ENCODE data around the gene APPL2. TPM values are rescaled to one million over a fixed set of nuclear protein-coding genes. Genes with fewer than 3 reads are reported as not detected.

APPL2 gene
- polyA plus RNA-seq, 4 donors: 66.4 to 98.5 (median 88.4) TPM

DNA sequence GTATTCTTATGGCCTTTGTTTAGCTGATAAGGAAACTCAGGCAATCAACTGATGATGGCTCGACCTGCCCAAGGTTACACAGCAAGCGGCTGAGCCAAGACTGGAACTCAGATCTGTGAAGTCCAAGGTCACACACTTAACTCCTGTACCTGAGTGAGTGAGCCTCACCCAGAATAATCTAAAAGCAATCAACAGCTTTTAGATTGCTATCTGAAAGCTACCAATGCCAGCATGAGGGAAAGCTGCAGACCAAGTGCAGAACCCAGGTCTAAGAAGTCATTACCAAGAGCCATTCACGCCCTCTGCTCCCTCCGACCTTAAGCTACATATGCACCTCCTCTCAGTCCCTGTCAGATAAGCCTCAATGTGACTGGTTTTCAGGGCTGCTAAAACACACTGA, 12.1 kb downstream of the APPL2 start:
- DNase-seq (ENCODE audit: low read depth in 4 of 4, low spot score in 3 of 4): no peak

GRCh38 chr12:105223352-105223845, 12.6 kb downstream of the APPL2 start:
- no peak for DNase-seq (ENCODE audit: low read depth in 4 of 4, low spot score in 3 of 4)

DNA sequence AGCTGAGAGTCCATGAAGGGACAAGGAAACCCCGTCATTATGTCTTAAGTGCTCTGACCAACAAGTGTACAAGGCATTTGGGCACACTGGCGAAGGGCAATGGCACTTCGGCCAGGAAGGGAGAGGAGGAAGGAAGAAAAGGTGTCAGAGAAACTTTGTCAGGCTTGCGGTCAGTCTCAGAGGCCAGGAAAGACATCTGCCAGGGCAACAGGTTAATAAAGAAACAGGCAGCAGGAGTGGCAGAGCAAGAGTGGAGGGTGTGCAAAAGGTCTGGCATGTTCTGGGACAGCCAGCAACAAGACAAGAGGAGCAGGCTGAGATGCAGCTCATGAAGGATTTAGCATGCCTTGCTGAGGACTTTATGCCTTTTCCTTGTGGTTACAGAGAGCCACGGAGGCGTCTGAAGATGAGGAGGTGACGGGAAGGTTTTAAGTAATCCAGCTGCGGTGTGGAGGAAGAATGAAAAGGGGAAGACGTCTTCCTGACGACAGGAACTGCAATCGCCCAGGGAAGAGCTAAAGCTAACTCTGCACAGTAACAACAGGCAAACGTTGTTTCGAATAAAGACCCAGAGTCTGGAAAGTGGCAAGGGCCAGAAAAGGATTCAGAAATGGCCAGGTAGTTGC, 13.1 kb downstream of the APPL2 start:
- no peak for DNase-seq (ENCODE audit: low read depth in 4 of 4, low spot score in 3 of 4)

GRCh38 chr12:105222284-105222655, 13.7 kb downstream of the APPL2 start:
- DNase-seq (ENCODE audit: low read depth in 4 of 4, low spot score in 3 of 4): no peak

- no peak for DNase-seq (ENCODE audit: low read depth in 4 of 4, low spot score in 3 of 4)
These were observed 14.2 kb downstream of the APPL2 start for GRCh38 chr12:105221583-105222283.

DNA sequence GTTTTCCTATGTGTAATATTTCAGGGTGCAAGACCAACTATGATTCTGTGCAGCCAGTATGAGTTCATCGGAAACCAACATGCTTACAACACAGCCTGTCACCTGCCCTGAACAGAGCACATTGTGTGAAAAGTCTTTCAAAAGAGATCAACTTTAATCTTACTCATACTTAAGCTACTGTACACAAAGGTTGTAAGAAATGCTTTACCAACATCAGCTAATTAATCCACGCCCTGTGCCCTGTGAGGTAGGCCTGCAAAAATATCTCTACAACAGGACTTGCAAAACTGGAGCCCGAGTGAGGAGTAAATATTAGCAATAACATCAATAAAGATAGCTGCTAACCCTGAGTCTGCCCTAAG, 15.1 kb downstream of the APPL2 start:
- DNase-seq (ENCODE audit: low read depth in 4 of 4, low spot score in 3 of 4): no peak

DNA sequence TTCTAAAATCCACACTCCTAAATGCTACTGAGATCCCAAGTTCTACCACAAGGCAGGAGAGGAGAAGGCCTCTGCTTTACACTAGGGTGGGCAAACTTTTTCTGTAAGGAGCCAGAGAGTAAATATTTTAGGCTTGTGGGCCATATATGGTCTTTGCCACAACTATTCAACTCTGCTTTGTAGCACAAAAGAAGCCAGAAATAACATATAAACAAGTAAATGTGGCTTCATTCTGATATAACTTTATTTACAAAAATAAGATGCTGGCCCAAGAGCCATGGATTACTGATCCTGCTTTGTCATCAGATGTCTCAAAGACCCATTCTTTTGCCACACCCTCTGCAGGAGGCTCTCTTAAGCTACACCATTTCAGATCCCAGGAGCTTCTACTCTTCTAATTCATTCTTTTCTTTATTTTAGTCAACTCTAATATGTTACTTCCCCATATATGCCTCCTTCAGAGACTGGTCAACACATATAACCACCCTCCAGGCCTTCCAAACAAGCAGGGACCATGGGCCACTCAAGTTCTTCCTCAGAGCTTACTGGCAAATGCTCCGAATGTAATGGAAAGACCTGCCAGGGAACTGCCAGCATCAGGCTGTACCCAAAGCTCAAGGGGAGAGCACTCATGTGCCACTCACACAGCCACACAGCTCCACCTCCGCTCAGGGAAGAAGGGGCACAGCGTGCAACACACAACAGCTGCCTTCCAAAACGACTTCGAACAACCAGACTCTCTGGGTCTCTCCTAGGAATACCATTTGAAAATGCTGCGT, 15.6 kb downstream of the APPL2 start:
- DNase-seq (ENCODE audit: low read depth in 4 of 4, low spot score in 3 of 4): no peak

DNA sequence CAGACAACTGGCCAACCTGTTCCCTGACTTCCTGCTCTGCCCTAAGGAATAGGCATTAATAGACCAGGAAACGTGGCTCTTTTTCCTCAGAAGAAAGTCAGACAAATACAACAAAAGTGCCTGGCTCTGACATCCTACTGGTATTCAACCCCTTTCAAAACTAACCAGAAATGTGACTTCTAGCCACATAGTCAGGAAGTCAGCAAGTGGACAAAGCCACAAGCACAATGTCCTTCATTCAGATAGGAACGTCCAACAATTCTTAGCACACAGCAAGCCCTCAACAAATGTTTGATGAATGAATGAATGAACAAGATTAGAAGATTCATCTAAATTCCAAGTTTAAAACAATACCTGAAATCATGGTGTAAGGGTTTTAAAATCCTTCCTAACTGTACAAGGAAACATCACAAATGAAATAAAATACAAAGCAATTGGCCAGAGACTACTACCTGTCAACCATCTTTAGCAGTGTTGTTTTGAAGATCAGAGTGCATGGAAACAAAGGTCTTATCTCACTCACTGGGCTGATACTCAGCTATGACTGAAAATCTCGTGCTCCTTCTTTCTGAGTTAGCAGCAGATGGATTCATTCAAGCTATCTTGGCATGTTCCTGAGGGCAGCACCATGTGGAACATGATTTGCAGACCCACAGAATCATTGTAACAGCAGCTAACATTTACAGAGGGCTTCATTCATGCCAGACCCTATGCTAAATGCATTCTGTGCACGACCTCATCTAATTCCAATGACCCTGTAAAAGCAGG, 16.5 kb downstream of the APPL2 start:
- no peak for DNase-seq (ENCODE audit: low read depth in 4 of 4, low spot score in 3 of 4)

DNA sequence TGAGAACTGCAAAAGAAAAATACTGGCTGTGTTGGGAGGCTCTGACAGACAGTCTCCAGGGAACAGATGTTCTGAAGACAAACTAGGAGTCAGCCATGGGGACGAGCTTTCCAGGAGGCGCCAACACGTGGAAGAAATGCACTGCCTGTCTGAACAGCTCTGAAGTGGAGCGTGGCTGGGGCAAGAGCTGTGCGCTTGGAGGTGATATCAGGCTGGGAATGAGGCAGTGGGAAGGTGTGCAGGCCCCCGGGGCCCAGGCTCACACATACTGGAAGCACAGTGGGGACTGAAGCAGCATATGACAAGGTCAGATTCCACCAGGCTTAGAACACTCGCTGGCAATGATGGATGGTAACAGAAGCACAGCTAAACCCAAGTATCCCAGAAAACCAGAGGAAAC, 17.5 kb downstream of the APPL2 start:
- no peak for DNase-seq (ENCODE audit: low read depth in 4 of 4, low spot score in 3 of 4)

GRCh38 chr12:105214670-105215375, 21.2 kb downstream of the APPL2 start:
- DNase-seq (ENCODE audit: low read depth in 4 of 4, low spot score in 3 of 4): no peak

GRCh38 chr12:105214148-105214547, 21.8 kb downstream of the APPL2 start:
- DNase-seq (ENCODE audit: low read depth in 4 of 4, low spot score in 3 of 4): no peak

DNA sequence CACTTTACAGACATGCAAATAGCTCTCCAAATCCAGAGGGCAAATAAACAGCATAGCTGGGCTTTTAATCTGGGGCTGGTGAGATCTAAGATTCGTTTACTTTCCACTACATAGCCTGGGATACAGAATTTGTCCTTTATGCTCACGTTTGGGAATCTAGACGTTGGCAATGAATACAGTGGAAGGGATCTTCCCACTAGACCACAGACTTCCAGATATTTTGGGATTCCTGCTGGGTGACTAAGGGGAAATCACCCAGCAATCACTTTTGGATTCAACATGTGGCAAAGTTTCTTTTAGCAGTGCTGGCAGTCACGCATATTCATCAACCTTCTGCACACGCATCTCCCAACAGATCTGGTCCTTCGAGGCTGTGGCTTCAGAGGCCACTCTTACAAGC, 23.5 kb downstream of the APPL2 start:
- DNase-seq (ENCODE audit: low read depth in 4 of 4, low spot score in 3 of 4): no peak

DNA sequence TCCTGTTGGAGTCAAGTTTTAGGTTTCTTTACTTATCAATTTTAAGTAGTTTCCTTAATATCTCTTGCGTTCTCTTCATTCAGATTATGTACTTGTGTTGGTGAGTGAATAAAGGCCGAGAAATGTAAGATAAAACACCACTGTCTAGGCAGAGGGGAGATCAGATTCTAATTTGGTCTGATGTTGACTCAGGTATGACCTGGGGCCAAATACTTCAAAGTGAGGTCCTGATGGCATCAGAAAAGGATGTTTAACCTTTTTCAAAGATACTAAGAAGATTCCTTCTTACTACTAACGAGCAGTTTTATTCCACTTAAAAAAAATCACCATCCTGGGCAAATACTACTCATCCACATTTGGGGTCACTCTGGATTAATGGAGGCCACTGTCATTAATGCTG, 26.9 kb downstream of the APPL2 start:
- no peak for DNase-seq (ENCODE audit: low read depth in 4 of 4, low spot score in 3 of 4)

DNA sequence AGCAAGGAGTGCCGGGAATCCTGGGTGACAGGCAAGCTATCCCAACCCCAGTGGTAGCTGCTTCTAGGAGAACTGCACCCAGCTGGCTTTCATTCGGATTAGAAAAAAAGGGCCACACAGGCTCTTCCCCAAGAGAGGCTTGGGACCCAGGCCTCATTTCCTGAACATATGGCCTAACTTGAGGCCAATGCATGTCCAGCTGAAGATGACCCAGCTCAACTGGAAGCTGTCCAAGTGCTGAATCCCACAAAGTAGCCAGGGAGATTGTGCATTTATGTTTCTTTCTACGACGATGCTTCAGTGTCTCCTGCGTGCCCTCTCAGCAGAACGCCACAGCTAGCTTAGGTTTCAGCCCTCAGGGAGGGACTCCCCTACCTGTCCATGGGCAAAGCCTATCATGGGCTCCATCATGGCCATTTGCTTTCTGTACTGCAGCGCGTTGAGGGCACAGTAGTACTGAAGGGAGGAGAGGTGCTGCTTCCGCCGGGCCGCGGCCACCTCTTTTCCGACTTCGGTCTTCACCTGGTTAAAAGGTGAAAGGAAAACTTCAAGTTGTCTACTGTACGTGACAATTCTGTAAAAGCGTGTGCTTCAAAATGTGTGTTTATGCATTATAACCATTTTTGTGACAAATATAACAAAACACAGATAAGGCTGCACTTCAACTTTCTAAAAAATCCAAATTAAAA, 29.1 kb downstream of the APPL2 start:
- peak in 2 of 4 donors; percentile 7 to 29 for DNase-seq (ENCODE audit: low read depth in 4 of 4, low spot score in 3 of 4)

- DNase-seq (ENCODE audit: low read depth in 4 of 4, low spot score in 3 of 4): no peak
These were observed 30.5 kb downstream of the APPL2 start for GRCh38 chr12:105205322-105206048.

- no peak for DNase-seq (ENCODE audit: low read depth in 4 of 4, low spot score in 3 of 4)
These were observed 31.1 kb downstream of the APPL2 start for GRCh38 chr12:105204916-105205315.

DNA sequence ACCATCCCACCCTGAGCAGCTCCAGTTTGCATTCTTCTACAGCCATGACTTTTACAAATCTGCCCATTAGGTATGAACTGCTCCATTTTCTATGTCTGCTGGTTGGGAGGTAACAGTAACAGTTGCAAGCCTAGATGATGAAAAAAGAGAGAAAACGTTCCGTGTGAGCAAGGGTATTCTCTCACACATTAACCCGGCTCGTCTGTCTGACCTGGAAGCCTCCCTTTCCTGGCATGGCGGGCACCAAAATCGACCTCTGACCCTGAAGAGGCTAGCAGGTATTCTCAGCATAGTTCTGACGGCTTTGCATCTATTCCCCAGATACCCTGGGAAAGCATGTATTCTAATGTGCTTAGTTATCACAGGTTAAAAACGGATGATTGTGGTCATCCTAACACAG, 31.8 kb downstream of the APPL2 start:
- DNase-seq (ENCODE audit: low read depth in 4 of 4, low spot score in 3 of 4): no peak

DNA sequence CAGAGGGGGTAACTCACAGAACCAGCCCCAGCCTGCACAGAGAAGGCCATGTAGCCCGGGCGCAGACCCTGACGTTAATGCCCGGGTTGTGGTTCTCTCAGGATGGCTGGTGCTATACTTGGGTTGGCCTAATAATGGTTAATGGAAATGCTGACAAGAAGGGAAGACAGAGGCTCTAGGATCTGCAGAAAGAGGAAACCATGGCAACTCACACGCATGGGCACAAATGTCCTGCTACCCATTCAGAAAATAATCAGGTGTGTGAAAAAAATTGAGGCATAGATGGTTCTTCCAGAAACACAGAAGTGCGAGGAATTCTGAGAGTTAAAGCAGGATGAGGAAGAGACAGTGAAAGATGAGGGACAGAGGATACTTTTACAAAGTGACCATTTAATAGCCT, 33.8 kb downstream of the APPL2 start:
- no peak for DNase-seq (ENCODE audit: low read depth in 4 of 4, low spot score in 3 of 4)

DNA sequence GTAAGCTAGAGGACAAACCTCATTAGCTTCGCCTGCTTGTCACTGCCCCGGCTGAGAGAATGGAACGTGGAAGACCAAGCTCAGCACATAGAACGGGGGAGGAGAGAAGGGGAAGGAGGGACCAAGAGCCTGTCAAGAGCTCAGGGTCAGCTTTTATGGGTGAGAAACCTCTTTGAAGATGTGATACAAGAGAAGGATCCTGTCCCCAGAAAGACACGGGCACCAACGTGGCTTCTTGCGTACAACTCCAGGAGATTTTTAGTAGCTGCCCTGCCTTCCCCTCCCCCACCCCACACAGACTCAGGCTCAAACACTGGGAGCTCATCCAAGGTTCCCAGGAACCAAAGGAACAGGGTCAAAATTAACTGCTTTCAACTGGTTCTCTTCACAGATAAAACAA, 34.7 kb downstream of the APPL2 start:
- DNase-seq (ENCODE audit: low read depth in 4 of 4, low spot score in 3 of 4): peak in 3 of 4 donors; percentile 12 to 27 (median 23)
